ENCODE results near the gene KCTD11.

- TF ChIP-seq ZFX (IDR thresholded peaks at IDR 0.05) (no peak), EZH2 (IDR thresholded peaks at IDR 0.05) (no peak), CTCF (IDR thresholded peaks at IDR 0.05 in 2 of 3, conservative IDR thresholded peaks at IDR 0.05 in 1 of 3; ENCODE audit: borderline replicate concordance in 1 of 3, insufficient read depth in 1 of 3, low read depth in 2 of 3, low read length in 2 of 3) (no peak), POLR2AphosphoS5 (IDR thresholded peaks at IDR 0.05; ENCODE audit: low read depth, low read length) (no peak), POLR2A (IDR thresholded peaks at IDR 0.05; ENCODE audit: borderline replicate concordance, extremely low read depth, insufficient read depth, insufficient read length) (no peak), ATF3 (IDR thresholded peaks at IDR 0.05) (no peak), ZNF274 (IDR thresholded peaks at IDR 0.05; ENCODE audit: low read depth, low read length) (no peak), SIN3A (IDR thresholded peaks at IDR 0.05; ENCODE audit: low read depth) (no peak)
- TF ChIP-seq, protein P1, sequence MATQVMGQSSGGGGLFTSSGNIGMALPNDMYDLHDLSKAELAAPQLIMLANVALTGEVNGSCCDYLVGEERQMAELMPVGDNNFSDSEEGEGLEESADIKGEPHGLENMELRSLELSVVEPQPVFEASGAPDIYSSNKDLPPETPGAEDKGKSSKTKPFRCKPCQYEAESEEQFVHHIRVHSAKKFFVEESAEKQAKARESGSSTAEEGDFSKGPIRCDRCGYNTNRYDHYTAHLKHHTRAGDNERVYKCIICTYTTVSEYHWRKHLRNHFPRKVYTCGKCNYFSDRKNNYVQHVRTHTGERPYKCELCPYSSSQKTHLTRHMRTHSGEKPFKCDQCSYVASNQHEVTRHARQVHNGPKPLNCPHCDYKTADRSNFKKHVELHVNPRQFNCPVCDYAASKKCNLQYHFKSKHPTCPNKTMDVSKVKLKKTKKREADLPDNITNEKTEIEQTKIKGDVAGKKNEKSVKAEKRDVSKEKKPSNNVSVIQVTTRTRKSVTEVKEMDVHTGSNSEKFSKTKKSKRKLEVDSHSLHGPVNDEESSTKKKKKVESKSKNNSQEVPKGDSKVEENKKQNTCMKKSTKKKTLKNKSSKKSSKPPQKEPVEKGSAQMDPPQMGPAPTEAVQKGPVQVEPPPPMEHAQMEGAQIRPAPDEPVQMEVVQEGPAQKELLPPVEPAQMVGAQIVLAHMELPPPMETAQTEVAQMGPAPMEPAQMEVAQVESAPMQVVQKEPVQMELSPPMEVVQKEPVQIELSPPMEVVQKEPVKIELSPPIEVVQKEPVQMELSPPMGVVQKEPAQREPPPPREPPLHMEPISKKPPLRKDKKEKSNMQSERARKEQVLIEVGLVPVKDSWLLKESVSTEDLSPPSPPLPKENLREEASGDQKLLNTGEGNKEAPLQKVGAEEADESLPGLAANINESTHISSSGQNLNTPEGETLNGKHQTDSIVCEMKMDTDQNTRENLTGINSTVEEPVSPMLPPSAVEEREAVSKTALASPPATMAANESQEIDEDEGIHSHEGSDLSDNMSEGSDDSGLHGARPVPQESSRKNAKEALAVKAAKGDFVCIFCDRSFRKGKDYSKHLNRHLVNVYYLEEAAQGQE (IDR thresholded peaks at IDR 0.05; ENCODE audit: low read depth): no peak
Observed at GRCh38 chr17:7388856-7389255, 36.9 kb downstream of the KCTD11 start.
